Esophagus (tissue), 2 donors: ENCODE results near the gene HAO2. TPM values are rescaled to one million over a fixed set of nuclear protein-coding genes. Genes with fewer than 3 reads are reported as not detected.

Source experiments
- H3K27ac ChIP-seq, 2 donors: one replicate each; pipeline ENCODE4 v1.5.1; 2013; ENCODE audit warnings: low read depth in 2 of 2, mild to moderate bottlenecking in 2 of 2, inconsistent platforms in 1 of 2, low read length in 1 of 2, moderate library complexity in 1 of 2
- H3K27me3 ChIP-seq, 2 donors: one replicate each; pipeline ENCODE4 v1.6.1; 2013; ENCODE audit warnings: low read length in 2 of 2, control low read depth in 1 of 2, mild to moderate bottlenecking in 1 of 2; ENCODE audit not compliant: insufficient read depth in 2 of 2, control insufficient read depth in 1 of 2
- H3K36me3 ChIP-seq, 2 donors: one replicate each; pipeline ENCODE4 v1.6.1; 2013; ENCODE audit warnings: low read length in 1 of 2; ENCODE audit not compliant: control insufficient read depth in 2 of 2, insufficient read depth in 2 of 2
- H3K4me1 ChIP-seq, 2 donors: one replicate each; pipeline ENCODE4 v1.6.1; 2013; ENCODE audit warnings: low read length in 1 of 2; ENCODE audit not compliant: control insufficient read depth in 2 of 2, insufficient read depth in 2 of 2
- H3K4me3 ChIP-seq, 2 donors: one replicate each; pipeline ENCODE4 v1.5.1; 2013; ENCODE audit warnings: low read length in 2 of 2, mild to moderate bottlenecking in 2 of 2, low read depth in 1 of 2, moderate library complexity in 1 of 2
- H3K9me3 ChIP-seq, 2 donors: one replicate each; pipeline ENCODE4 v1.6.1; 2013; ENCODE audit warnings: mild to moderate bottlenecking in 2 of 2, low read depth in 1 of 2, low read length in 1 of 2, moderate library complexity in 1 of 2; ENCODE audit not compliant: control insufficient read depth in 2 of 2, insufficient read depth in 1 of 2
- WGBS, 2 donors: extraction: QIAGEN DNeasy Blood & Tissue Kit; methylation state at CpG; one replicate each; pipeline ENCODE4 v1.1.7; 2013; 5-methylcytosine and 5-hydroxymethylcytosine counted together
- polyA plus RNA-seq, 2 donors: library from polyadenylated mRNA; stranded (reverse); fragments of 200-250 nt; gene quantifications; one replicate each; pipeline ENCODE4 v1.2.3, GENCODE V29; 2013
- donor health status: healthy with polysubstance abuse.
- donor health status: Bipolar disorder and iron deficiency.

Gene HAO2
- polyA plus RNA-seq, 2 donors, result not detected

- WGBS, 2 donors, result 65 to 66% methylated on average over 8 of the region's 8 CpGs
- no peaks in the 10 kb centered on the region for H3K27me3 ChIP-seq
Measured at GRCh38 chr1:119440721-119441307, 72.2 kb downstream of the HAO2 start.

GRCh38 chr1:119442756-119443155 is 74.2 kb downstream of the HAO2 start:
- WGBS, 2 donors, result 72 to 76% methylated on average over 6 of the region's 6 CpGs
- H3K4me3 ChIP-seq, result no peak overlapping the region
- H3K36me3 ChIP-seq, result no peaks in the 10 kb centered on the region
- H3K27me3 ChIP-seq, result no peaks in the 10 kb centered on the region
- H3K9me3 ChIP-seq, result no peaks in the 10 kb centered on the region
- H3K27ac ChIP-seq, result no peak overlapping the region
- no peaks in the 10 kb centered on the region for H3K4me1 ChIP-seq

More at GRCh38 chr1:119440721-119441307, 72.2 kb downstream of the HAO2 start:
- no peak overlapping the region for H3K27ac ChIP-seq
- H3K36me3 ChIP-seq, result no peaks in the 10 kb centered on the region
- H3K4me3 ChIP-seq, result no peak overlapping the region
- no peaks in the 10 kb centered on the region for H3K4me1 ChIP-seq
- no peaks in the 10 kb centered on the region for H3K9me3 ChIP-seq

Other genes with a start within 250 kb of the HAO2 start
- gene WARS2, start 228.1 kb upstream of the HAO2 start, polyA plus RNA-seq, result 1 to 10 TPM; 3.4 to 5.0 TPM
- under 1 TPM in 1 of 2 donors, not detected in 1; 0.07 TPM for gene HSD3B2, start 46.4 kb downstream of the HAO2 start, polyA plus RNA-seq
- gene HSD3B1, start 138.4 kb downstream of the HAO2 start, polyA plus RNA-seq, result not detected